OCI-LY3 (cell line): ENCODE results near the gene CDIP1.

ENCODE experiments used
- H2AFZ ChIP-seq: fragments of 200-600, 300-600 bp; shearing (Covaris generic); 2 replicates; pipeline ENCODE4 v1.6.0; 2014; ENCODE audit warnings: antibody characterized with exemption, low read depth, low read length
- H3K27ac ChIP-seq: fragments of 200-600, 300-600 bp; sonication (generic); 2 replicates; pipeline ENCODE4 v1.5.1; 2014; ENCODE audit warnings: mild to moderate bottlenecking, low read length, moderate library complexity, mixed read lengths
- H3K27me3 ChIP-seq: fragments of 200-600, 300-600 bp; sonication (generic); 2 replicates; pipeline ENCODE4 v1.6.1; 2014; ENCODE audit warnings: low read depth, low read length, mixed read lengths
- H3K36me3 ChIP-seq: fragments of 200-600, 300-600 bp; sonication (generic); replicated peaks from 2 replicates; pipeline ENCODE3; 2014; ENCODE audit warnings: low read depth, low read length, mixed read lengths
- H3K4me1 ChIP-seq: fragments of 300-600, 200-600 bp; sonication (generic); 2 replicates; pipeline ENCODE4 v1.6.1; 2014; ENCODE audit warnings: low read length, mixed read lengths
- H3K4me2 ChIP-seq: fragments of 200-600, 300-600 bp; sonication (generic); 2 replicates; pipeline ENCODE4 v1.6.1; 2014; ENCODE audit warnings: low read length, mixed read lengths
- H3K4me3 ChIP-seq: fragments of 300-600, 200-600 bp; sonication (generic); 2 replicates; pipeline ENCODE4 v1.5.1; 2014; ENCODE audit warnings: antibody characterized with exemption, mild to moderate bottlenecking, low read length, moderate library complexity
- H3K79me2 ChIP-seq: fragments of 300-600, 200-600 bp; shearing (Covaris generic); 2 replicates; pipeline ENCODE4 v1.6.1; 2014; ENCODE audit warnings: mild to moderate bottlenecking, low read length, mixed read lengths
- H3K9ac ChIP-seq: fragments of 300-600, 200-600 bp; shearing (Covaris generic); 2 replicates; pipeline ENCODE4 v1.6.0; 2014; ENCODE audit warnings: mild to moderate bottlenecking, low read length, moderate library complexity
- H3K9me3 ChIP-seq: fragments of 200-600, 300-600 bp; shearing (Covaris generic); 2 replicates; pipeline ENCODE4 v1.6.1; 2014; ENCODE audit warnings: low read length, mixed read lengths; ENCODE audit not compliant: insufficient read depth
- H4K20me1 ChIP-seq: fragments of 200-600, 300-600 bp; sonication (generic); 2 replicates; pipeline ENCODE4 v1.6.1; 2016; ENCODE audit warnings: low read length, mixed read lengths; ENCODE audit not compliant: insufficient read depth
- EZH2phosphoT487 ChIP-seq: fragments of 200-600 bp; shearing (Covaris generic); IDR thresholded peaks from 2 replicates; pipeline ENCODE4 v1.6.1; 2018; ENCODE audit warnings: antibody characterized with exemption, mixed run types, low read depth
- TF ChIP-seq, protein P1 (sequence below): fragments of 200-600, 300-600 bp; sonication (generic); IDR thresholded peaks from 2 replicates; pipeline ENCODE4 v1.5.1; 2014; ENCODE audit warnings: antibody characterized with exemption, low read length, low read depth

CDIP1 gene

DNA sequence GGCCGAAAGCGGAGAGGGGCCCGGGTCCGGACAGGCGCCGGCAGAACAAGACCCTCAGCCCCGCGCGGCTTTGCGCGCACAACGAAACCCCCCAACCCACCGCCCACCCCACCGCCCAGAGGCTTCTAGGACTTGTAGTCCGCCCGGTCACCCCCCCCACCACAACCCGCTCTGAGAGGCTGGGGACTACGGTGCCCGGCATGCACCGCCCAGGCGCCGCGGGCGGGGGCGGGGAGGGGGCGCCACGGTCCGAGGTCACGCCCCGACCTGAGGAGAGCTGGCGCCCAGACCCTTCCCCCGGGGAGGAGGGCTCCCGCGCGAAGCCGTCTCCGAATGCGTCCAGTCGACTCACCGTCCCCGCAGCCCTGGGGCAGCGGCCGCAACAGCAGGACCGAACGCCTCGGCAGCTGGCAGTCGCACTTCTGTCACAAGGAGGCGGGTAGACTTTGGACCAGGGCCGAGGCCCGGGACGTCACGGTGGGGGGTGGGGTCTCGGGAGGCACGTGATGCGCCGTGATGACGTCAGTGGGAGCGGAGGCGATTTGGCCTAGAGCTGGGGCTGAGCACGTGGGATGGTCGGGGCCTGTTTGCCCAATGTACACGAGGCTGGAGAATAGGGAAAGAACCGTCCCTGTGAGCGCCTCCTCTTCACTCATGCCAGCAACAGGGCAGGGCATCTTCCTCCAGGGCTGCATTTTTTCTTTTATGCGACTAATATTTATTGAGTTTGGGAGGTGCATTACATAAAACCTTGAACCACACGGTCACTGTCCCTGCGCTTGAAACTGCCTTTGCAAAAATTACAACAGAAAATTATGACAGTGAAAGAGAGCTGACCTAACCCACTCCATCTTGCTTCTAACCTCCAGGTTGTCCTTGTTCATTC, at the start of gene CDIP1:
CDIP1 (minus strand) TSS at position 424 of the 886 bp plus-strand sequence. CDS start 24,643 bp downstream, outside the sequence.
- H3K4me3 ChIP-seq = no peak within 1 kb of the TSS
- no peak within 1 kb of the TSS for H2AFZ ChIP-seq
- TF ChIP-seq, protein P1, sequence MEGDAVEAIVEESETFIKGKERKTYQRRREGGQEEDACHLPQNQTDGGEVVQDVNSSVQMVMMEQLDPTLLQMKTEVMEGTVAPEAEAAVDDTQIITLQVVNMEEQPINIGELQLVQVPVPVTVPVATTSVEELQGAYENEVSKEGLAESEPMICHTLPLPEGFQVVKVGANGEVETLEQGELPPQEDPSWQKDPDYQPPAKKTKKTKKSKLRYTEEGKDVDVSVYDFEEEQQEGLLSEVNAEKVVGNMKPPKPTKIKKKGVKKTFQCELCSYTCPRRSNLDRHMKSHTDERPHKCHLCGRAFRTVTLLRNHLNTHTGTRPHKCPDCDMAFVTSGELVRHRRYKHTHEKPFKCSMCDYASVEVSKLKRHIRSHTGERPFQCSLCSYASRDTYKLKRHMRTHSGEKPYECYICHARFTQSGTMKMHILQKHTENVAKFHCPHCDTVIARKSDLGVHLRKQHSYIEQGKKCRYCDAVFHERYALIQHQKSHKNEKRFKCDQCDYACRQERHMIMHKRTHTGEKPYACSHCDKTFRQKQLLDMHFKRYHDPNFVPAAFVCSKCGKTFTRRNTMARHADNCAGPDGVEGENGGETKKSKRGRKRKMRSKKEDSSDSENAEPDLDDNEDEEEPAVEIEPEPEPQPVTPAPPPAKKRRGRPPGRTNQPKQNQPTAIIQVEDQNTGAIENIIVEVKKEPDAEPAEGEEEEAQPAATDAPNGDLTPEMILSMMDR = no peak
- no peak for TF ChIP-seq EZH2phosphoT487
- H3K27me3 ChIP-seq = 0 out of 2 replicates have a peak, but pooled peaks cover 3% of the 10 kb centered on the region
- no peak within 1 kb of the TSS for H3K9ac ChIP-seq
- no peaks in the 10 kb centered on the region for H3K79me2 ChIP-seq
- no peaks in the 10 kb centered on the region; the same call in 1 of the 2 replicates for H3K4me1 ChIP-seq
- H4K20me1 ChIP-seq = no peaks in the 10 kb centered on the region
- no peaks in the 10 kb centered on the region for H3K36me3 ChIP-seq
- no peak within 1 kb of the TSS for H3K4me2 ChIP-seq
- no peak within 1 kb of the TSS for H3K27ac ChIP-seq
- H3K9me3 ChIP-seq = peaks cover 7% of the 10 kb centered on the region

DNA sequence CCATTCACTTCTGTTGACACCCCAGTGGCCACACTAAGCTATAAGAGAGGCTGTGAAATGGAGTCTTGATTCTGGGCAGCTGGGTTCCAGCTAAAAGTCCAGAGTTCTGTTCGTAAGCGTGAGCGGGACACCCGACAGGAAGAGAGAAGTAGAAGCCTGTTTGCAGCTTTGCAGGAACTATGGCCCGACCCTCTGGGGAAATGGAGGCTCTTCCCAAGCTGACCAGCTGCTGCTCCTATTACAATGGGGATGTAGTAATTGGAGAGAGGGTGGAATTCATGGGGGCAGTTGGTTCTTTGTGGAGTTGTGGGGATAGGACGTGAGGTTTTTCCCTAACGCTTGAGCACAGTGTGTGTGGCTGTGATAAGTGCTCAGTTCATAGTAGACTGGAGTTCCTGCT, 47.7 kb upstream of the CDIP1 start:
- Histone ChIP-seq H3K79me2 (no peaks in the 10 kb centered on the region), H2AFZ (no peak overlapping the region), H4K20me1 (no peaks in the 10 kb centered on the region), H3K36me3 (no peaks in the 10 kb centered on the region), H3K9me3 (no peaks in the 10 kb centered on the region; the same call in 1 of the 2 replicates), H3K4me1 (no peaks in the 10 kb centered on the region), H3K4me3 (no peak overlapping the region), H3K9ac (no peak overlapping the region), H3K27ac (no peak overlapping the region), H3K27me3 (0 out of 2 replicates have a peak, but pooled peaks cover 15% of the 10 kb centered on the region), H3K4me2 (no peak overlapping the region)
- TF ChIP-seq, protein P1 = no peak
- no peak for TF ChIP-seq EZH2phosphoT487

DNA sequence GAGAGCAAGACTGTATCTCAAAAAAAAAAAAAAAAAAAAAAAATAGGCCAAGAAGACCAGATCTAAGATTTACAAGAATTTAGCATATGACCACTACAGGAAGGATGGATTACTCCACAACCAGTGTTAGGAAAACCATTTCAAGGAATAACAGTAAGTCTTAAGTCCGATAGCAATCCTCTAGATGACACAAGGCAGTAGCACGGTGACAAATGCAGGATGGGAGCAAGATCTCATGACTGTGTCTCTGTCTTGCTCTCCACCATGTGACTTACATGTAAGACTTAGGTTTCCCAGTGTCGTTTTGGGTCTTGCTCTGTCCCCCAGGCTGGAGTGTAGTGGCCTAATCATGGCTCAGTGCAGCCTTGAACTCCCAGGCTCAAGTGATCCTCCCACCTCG, 45.3 kb upstream of the CDIP1 start:
- Histone ChIP-seq H3K27ac (no peak overlapping the region), H3K4me2 (no peak overlapping the region), H3K4me1 (no peaks in the 10 kb centered on the region), H3K36me3 (no peaks in the 10 kb centered on the region), H3K4me3 (no peak overlapping the region), H4K20me1 (no peaks in the 10 kb centered on the region), H3K9me3 (no peaks in the 10 kb centered on the region; the same call in 1 of the 2 replicates), H3K9ac (no peak overlapping the region), H2AFZ (no peak overlapping the region), H3K27me3 (0 out of 2 replicates have a peak, but pooled peaks cover 15% of the 10 kb centered on the region), H3K79me2 (no peaks in the 10 kb centered on the region)
- TF ChIP-seq, protein P1 = no peak
- TF ChIP-seq EZH2phosphoT487 = no peak

DNA sequence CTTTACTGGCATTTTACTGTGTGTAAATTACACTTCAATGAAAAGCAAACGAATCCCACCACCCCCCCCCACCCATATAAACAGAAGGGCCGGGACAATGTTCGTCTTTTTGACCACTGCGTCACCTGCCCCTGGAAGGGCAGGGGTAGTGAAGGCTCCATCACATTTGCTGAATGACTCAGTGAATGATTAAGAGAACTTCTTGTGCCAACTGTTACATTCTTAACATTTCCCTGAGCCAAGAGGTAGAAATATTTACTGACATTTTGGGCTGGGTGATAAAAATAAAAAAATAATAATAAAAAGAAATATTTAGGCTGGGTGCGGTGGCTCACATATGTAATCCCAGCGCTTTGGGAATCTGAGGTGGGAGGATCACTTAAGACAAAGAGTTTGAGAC, 41.7 kb upstream of the CDIP1 start:
- no peak for TF ChIP-seq EZH2phosphoT487
- TF ChIP-seq, protein P1 = no peak
- Histone ChIP-seq H3K36me3 (no peaks in the 10 kb centered on the region), H3K4me1 (no peaks in the 10 kb centered on the region), H4K20me1 (no peaks in the 10 kb centered on the region), H3K4me3 (no peak overlapping the region), H3K9me3 (no peaks in the 10 kb centered on the region), H2AFZ (no peak overlapping the region), H3K27ac (no peak overlapping the region), H3K27me3 (no peaks in the 10 kb centered on the region), H3K4me2 (no peak overlapping the region), H3K79me2 (no peaks in the 10 kb centered on the region), H3K9ac (no peak overlapping the region)
